WTC11 (cell line): ENCODE results near the gene PDLIM7. TPM values are rescaled to one million over a fixed set of nuclear protein-coding genes. Genes with fewer than 3 reads are reported as not detected.

Experiments used
- ATAC-seq: fragments of 200-7000 bp; cut with Tn5 transposase; 2 replicates; pipeline ENCODE4 v1.10.0; 2021; ENCODE audit warnings: mild to moderate bottlenecking, moderate library complexity
- CTCF ChIA-PET: fragments of 300-600 bp; sonication (Branson Sonifier 250); formaldehyde crosslinking; loops from one replicate; lab custom pipeline; 2021; ENCODE audit warnings: antibody characterized with exemption; lab: Charles Lee
- POLR2A ChIA-PET: fragments of 350-600 bp; sonication (Branson Sonifier 250); formaldehyde crosslinking; loops from one replicate; lab custom pipeline; 2021; ENCODE audit warnings: antibody characterized with exemption; lab: Charles Lee
- DNase-seq: peaks from one replicate; pipeline ENCODE4 v3.0.0; 2021; ENCODE audit warnings: low spot score
- H3K27ac Mint-ChIP-seq: 2 replicates; pipeline ENCODE4 v1.8.0; 2021; ENCODE audit warnings: mixed read lengths
- H3K27me3 Mint-ChIP-seq: 2 replicates; pipeline ENCODE4 v1.8.0; 2021; ENCODE audit warnings: low read depth, mild to moderate bottlenecking, moderate library complexity, mixed read lengths
- H3K36me3 Mint-ChIP-seq: 2 replicates; pipeline ENCODE4 v1.8.0; 2021; ENCODE audit warnings: mixed read lengths
- H3K4me1 Mint-ChIP-seq: 2 replicates; pipeline ENCODE4 v1.8.0; 2022; ENCODE audit warnings: mixed read lengths
- H3K4me3 Mint-ChIP-seq: 2 replicates; pipeline ENCODE4 v1.8.0; 2021; ENCODE audit warnings: mild to moderate bottlenecking, moderate library complexity, mixed read lengths
- H3K9me3 Mint-ChIP-seq: 2 replicates; pipeline ENCODE4 v1.8.0; 2021; ENCODE audit warnings: mixed read lengths
- CREB1 ChIP-seq: sonication (generic); formaldehyde crosslinking; IDR thresholded peaks from 2 replicates; pipeline ENCODE4 v1.8.0; 2023; ENCODE audit warnings: mild to moderate bottlenecking, missing genetic modification reagents
- CREM ChIP-seq: sonication (generic); formaldehyde crosslinking; IDR thresholded peaks from 2 replicates; pipeline ENCODE4 v1.8.1; 2022; ENCODE audit warnings: mild to moderate bottlenecking, missing genetic modification reagents, moderate library complexity
- ESRRA ChIP-seq: sonication (generic); formaldehyde crosslinking; IDR thresholded peaks from 2 replicates; pipeline ENCODE4 v1.8.1; 2022; ENCODE audit warnings: mild to moderate bottlenecking, missing genetic modification reagents, borderline replicate concordance
- FOXK1 ChIP-seq: sonication (generic); formaldehyde crosslinking; IDR thresholded peaks from 2 replicates; pipeline ENCODE4 v1.8.0; 2022; ENCODE audit warnings: mild to moderate bottlenecking, moderate library complexity, missing genetic modification reagents
- FOXP1 ChIP-seq: sonication (generic); formaldehyde crosslinking; IDR thresholded peaks from 2 replicates; pipeline ENCODE4 v1.8.0; 2022; ENCODE audit warnings: missing genetic modification reagents, mild to moderate bottlenecking, moderate library complexity, borderline replicate concordance
- IRF2 ChIP-seq: sonication (generic); formaldehyde crosslinking; IDR thresholded peaks from 2 replicates; pipeline ENCODE4 v1.8.0; 2022; ENCODE audit warnings: low read depth, missing genetic modification reagents, borderline replicate concordance
- MYBL2 ChIP-seq: sonication (generic); formaldehyde crosslinking; IDR thresholded peaks from 2 replicates; pipeline ENCODE4 v1.8.1; 2023; ENCODE audit warnings: mild to moderate bottlenecking, moderate library complexity, missing genetic modification reagents
- NFE2L1 ChIP-seq: sonication (generic); formaldehyde crosslinking; IDR thresholded peaks from 2 replicates; pipeline ENCODE4 v1.8.1; 2023; ENCODE audit warnings: missing genetic modification reagents
- NR3C1 ChIP-seq: sonication (generic); formaldehyde crosslinking; conservative IDR thresholded peaks from 2 replicates; pipeline ENCODE4 v1.8.1; 2023; ENCODE audit warnings: low read depth, mild to moderate bottlenecking, missing genetic modification reagents
- RELA ChIP-seq: sonication (generic); formaldehyde crosslinking; IDR thresholded peaks from 2 replicates; pipeline ENCODE4 v1.8.1; 2022; ENCODE audit warnings: missing genetic modification reagents, mild to moderate bottlenecking, borderline replicate concordance
- SOX15 ChIP-seq: fragments of 250-450 bp; sonication (Bioruptor Pico); IDR thresholded peaks from 2 replicates; pipeline ENCODE4 v1.9.0; 2021; ENCODE audit warnings: mild to moderate bottlenecking
- ZNF532 ChIP-seq: fragments of 250-450 bp; sonication (Bioruptor Pico); IDR thresholded peaks from 2 replicates; pipeline ENCODE4 v1.9.0; 2021; ENCODE audit warnings: mild to moderate bottlenecking, borderline replicate concordance
- total RNA-seq: library from RNA; stranded (reverse); gene quantifications from 3 replicates; pipeline ENCODE4 v1.2.3, GENCODE V29; 2021
- TF ChIP-seq, protein P1 (sequence below): sonication (generic); formaldehyde crosslinking; IDR thresholded peaks from 2 replicates; pipeline ENCODE4 v1.8.0; 2023; ENCODE audit warnings: missing genetic modification reagents, mild to moderate bottlenecking, borderline replicate concordance
- TF ChIP-seq, protein P2 (sequence below): sonication (generic); formaldehyde crosslinking; conservative IDR thresholded peaks from 2 replicates; pipeline ENCODE4 v1.8.1; 2023; ENCODE audit warnings: mild to moderate bottlenecking, low read depth, missing genetic modification reagents, moderate library complexity
- TF ChIP-seq, protein P3 (sequence below): sonication (generic); formaldehyde crosslinking; IDR thresholded peaks from 2 replicates; pipeline ENCODE4 v1.8.1; 2022; ENCODE audit warnings: mild to moderate bottlenecking, missing genetic modification reagents, moderate library complexity, borderline replicate concordance
- TF ChIP-seq, protein P4 (sequence below): fragments of 250-450 bp; sonication (Bioruptor Pico); IDR thresholded peaks from 2 replicates; pipeline ENCODE4 v1.9.0; 2021; ENCODE audit warnings: mild to moderate bottlenecking
- TF ChIP-seq, protein P5 (sequence below): sonication (generic); formaldehyde crosslinking; IDR thresholded peaks from 2 replicates; pipeline ENCODE4 v1.8.0; 2022; ENCODE audit warnings: mild to moderate bottlenecking, missing genetic modification reagents

Gene PDLIM7
- total RNA-seq, 1 experiment from 2014 or later: 142 TPM

GRCh38 chr5:177475563-177476427, 21.6 kb downstream of the PDLIM7 start (continued):
- TF ChIP-seq, protein P1, sequence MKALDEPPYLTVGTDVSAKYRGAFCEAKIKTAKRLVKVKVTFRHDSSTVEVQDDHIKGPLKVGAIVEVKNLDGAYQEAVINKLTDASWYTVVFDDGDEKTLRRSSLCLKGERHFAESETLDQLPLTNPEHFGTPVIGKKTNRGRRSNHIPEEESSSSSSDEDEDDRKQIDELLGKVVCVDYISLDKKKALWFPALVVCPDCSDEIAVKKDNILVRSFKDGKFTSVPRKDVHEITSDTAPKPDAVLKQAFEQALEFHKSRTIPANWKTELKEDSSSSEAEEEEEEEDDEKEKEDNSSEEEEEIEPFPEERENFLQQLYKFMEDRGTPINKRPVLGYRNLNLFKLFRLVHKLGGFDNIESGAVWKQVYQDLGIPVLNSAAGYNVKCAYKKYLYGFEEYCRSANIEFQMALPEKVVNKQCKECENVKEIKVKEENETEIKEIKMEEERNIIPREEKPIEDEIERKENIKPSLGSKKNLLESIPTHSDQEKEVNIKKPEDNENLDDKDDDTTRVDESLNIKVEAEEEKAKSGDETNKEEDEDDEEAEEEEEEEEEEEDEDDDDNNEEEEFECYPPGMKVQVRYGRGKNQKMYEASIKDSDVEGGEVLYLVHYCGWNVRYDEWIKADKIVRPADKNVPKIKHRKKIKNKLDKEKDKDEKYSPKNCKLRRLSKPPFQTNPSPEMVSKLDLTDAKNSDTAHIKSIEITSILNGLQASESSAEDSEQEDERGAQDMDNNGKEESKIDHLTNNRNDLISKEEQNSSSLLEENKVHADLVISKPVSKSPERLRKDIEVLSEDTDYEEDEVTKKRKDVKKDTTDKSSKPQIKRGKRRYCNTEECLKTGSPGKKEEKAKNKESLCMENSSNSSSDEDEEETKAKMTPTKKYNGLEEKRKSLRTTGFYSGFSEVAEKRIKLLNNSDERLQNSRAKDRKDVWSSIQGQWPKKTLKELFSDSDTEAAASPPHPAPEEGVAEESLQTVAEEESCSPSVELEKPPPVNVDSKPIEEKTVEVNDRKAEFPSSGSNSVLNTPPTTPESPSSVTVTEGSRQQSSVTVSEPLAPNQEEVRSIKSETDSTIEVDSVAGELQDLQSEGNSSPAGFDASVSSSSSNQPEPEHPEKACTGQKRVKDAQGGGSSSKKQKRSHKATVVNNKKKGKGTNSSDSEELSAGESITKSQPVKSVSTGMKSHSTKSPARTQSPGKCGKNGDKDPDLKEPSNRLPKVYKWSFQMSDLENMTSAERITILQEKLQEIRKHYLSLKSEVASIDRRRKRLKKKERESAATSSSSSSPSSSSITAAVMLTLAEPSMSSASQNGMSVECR (CRISPR knock-in tag): no peak
- TF ChIP-seq RELA (CRISPR knock-in tag) (no peak), IRF2 (CRISPR knock-in tag) (no peak), NFE2L1 (CRISPR knock-in tag) (no peak), NR3C1 (CRISPR knock-in tag) (no peak), ESRRA (CRISPR knock-in tag) (no peak), CREB1 (CRISPR knock-in tag) (no peak)
- TF ChIP-seq, protein P2, sequence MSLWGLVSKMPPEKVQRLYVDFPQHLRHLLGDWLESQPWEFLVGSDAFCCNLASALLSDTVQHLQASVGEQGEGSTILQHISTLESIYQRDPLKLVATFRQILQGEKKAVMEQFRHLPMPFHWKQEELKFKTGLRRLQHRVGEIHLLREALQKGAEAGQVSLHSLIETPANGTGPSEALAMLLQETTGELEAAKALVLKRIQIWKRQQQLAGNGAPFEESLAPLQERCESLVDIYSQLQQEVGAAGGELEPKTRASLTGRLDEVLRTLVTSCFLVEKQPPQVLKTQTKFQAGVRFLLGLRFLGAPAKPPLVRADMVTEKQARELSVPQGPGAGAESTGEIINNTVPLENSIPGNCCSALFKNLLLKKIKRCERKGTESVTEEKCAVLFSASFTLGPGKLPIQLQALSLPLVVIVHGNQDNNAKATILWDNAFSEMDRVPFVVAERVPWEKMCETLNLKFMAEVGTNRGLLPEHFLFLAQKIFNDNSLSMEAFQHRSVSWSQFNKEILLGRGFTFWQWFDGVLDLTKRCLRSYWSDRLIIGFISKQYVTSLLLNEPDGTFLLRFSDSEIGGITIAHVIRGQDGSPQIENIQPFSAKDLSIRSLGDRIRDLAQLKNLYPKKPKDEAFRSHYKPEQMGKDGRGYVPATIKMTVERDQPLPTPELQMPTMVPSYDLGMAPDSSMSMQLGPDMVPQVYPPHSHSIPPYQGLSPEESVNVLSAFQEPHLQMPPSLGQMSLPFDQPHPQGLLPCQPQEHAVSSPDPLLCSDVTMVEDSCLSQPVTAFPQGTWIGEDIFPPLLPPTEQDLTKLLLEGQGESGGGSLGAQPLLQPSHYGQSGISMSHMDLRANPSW (CRISPR knock-in tag): no peak
- TF ChIP-seq, protein P3, sequence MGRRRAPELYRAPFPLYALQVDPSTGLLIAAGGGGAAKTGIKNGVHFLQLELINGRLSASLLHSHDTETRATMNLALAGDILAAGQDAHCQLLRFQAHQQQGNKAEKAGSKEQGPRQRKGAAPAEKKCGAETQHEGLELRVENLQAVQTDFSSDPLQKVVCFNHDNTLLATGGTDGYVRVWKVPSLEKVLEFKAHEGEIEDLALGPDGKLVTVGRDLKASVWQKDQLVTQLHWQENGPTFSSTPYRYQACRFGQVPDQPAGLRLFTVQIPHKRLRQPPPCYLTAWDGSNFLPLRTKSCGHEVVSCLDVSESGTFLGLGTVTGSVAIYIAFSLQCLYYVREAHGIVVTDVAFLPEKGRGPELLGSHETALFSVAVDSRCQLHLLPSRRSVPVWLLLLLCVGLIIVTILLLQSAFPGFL (CRISPR knock-in tag): no peak

DNA sequence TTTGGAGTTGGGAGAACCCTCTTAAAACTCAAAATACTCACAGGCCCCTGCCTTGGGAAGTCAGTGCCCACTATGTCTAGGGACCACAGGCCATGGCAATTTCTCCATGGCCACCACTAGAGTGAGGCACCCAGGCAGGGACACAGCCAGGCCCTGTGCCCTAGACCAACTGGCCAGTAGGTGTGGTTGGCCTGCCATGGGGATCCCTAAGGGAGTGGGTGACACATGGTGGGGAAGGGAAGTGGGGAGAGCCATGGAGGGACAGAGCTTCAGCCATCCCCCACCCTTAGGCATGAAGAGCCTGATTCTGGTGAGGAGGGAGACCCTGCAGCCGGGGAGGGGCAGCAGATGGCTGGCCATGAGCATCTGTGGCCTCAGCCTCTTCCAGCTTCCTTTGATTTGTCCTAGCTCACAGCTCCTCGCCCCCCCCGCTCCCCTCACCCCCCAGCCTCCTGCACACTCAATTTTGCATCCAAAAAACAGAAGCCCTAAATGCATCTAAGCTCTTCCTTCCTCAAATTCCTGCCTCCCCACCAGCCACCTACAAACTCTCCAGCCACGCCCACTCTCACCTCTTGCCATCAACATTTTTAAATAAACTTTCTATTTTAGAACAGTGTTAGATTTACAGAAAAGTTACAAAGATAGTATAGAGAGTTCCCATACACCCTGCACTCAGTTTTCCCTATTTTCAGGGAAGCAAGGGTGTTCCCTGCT, 22.4 kb downstream of the PDLIM7 start:
- DNase-seq: no peak
- Mint-ChIP-seq H3K4me3 (peak overlapping the region; percentile 64; the same call in 1 of the 2 replicates), H3K4me1 (peaks cover 49% of the 10 kb centered on the region), H3K36me3 (peaks cover 4% of the 10 kb centered on the region; the same call in 1 of the 2 replicates), H3K27me3 (no peaks in the 10 kb centered on the region), H3K27ac (no peak overlapping the region), H3K9me3 (no peaks in the 10 kb centered on the region)
- ChIA-PET POLR2A (interaction anchor here (1.4 to 6.0 kb wide), 3 partner anchors 14 to 21 kb away, joined by 5 to 53 read pairs (median 43); partner anchors contain the start of gene PDLIM7), CTCF (interaction anchor here (1.1 to 16.7 kb wide), 4 partner anchors 18 to 165 kb away, joined by 3 to 230 read pairs (median 16); partner anchors contain the start of gene PDLIM7)
- no peak for ATAC-seq
- TF ChIP-seq CREB1 (CRISPR knock-in tag) (no peak), FOXK1 (CRISPR knock-in tag) (no peak), SOX15 (CRISPR knock-in tag) (no peak), FOXP1 (CRISPR knock-in tag) (no peak), ZNF532 (CRISPR knock-in tag) (no peak), CREM (CRISPR knock-in tag) (no peak), MYBL2 (CRISPR knock-in tag) (no peak)
- TF ChIP-seq, protein P4, sequence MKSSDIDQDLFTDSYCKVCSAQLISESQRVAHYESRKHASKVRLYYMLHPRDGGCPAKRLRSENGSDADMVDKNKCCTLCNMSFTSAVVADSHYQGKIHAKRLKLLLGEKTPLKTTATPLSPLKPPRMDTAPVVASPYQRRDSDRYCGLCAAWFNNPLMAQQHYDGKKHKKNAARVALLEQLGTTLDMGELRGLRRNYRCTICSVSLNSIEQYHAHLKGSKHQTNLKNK: no peak
- TF ChIP-seq, protein P5, sequence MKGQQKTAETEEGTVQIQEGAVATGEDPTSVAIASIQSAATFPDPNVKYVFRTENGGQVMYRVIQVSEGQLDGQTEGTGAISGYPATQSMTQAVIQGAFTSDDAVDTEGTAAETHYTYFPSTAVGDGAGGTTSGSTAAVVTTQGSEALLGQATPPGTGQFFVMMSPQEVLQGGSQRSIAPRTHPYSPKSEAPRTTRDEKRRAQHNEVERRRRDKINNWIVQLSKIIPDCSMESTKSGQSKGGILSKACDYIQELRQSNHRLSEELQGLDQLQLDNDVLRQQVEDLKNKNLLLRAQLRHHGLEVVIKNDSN (CRISPR knock-in tag): no peak
